GM23338 (cell line): ENCODE measurements around the gene TYW5. TPM values are rescaled to one million over a fixed set of nuclear protein-coding genes. Genes with fewer than 3 reads are reported as not detected.

ENCODE experiments used
- ATAC-seq: fragments of 200-7000 bp; cut with Tn5 transposase; 3 replicates; pipeline ENCODE4 v1.9.1; 2020
- DNase-seq: peaks from one replicate; pipeline ENCODE4 v3.0.0-alpha.2; 2015; ENCODE audit warnings: low spot score
- H2AFZ ChIP-seq: fragments of 200-600 bp; sonication (generic); 2 replicates; pipeline ENCODE4 v1.8.0; 2016; ENCODE audit warnings: antibody characterized with exemption, mild to moderate bottlenecking, moderate library complexity
- H3F3A ChIP-seq: fragments of 200-600 bp; sonication (generic); replicated peaks from 2 replicates; pipeline ENCODE4 v1.8.0; 2017; ENCODE audit warnings: antibody characterized with exemption, mixed run types, low read depth
- H3K27ac ChIP-seq: fragments of 200-600 bp; sonication (generic); 2 replicates; pipeline ENCODE4 v1.6.1; 2016; ENCODE audit warnings: low read depth
- H3K27me3 ChIP-seq: fragments of 200-600 bp; sonication (generic); 2 replicates; pipeline ENCODE4 v1.8.0; 2016; ENCODE audit warnings: mild to moderate bottlenecking, mixed run types, moderate library complexity; ENCODE audit not compliant: insufficient read depth
- H3K36me3 ChIP-seq: fragments of 200-600 bp; sonication (generic); 2 replicates; pipeline ENCODE4 v1.8.0; 2016; ENCODE audit warnings: mild to moderate bottlenecking; ENCODE audit not compliant: insufficient read depth
- H3K4me1 ChIP-seq: fragments of 200-600 bp; sonication (generic); 2 replicates; pipeline ENCODE4 v1.8.0; 2016; ENCODE audit warnings: mild to moderate bottlenecking, moderate library complexity; ENCODE audit not compliant: insufficient read depth
- H3K4me2 ChIP-seq: fragments of 200-600 bp; sonication (generic); 2 replicates; pipeline ENCODE4 v1.7.1; 2017; ENCODE audit warnings: mixed run types
- H3K4me3 ChIP-seq: fragments of 200-600 bp; sonication (generic); 2 replicates; pipeline ENCODE4 v1.6.1; 2016; ENCODE audit warnings: mixed run types
- H3K79me2 ChIP-seq: fragments of 200-600 bp; sonication (generic); replicated peaks from 2 replicates; pipeline ENCODE4 v1.8.0; 2017; ENCODE audit warnings: mild to moderate bottlenecking; ENCODE audit not compliant: insufficient read depth
- H3K9me2 ChIP-seq: fragments of 200-600 bp; sonication (generic); 2 replicates; pipeline ENCODE4 v1.8.0; 2017; ENCODE audit not compliant: insufficient read depth
- H4K20me1 ChIP-seq: fragments of 200-600 bp; sonication (generic); replicated peaks from 2 replicates; pipeline ENCODE4 v1.8.0; 2017; ENCODE audit warnings: mild to moderate bottlenecking; ENCODE audit not compliant: insufficient read depth
- H3K27ac Mint-ChIP-seq: 2 replicates; pipeline ENCODE4 v1.8.0; 2020; ENCODE audit warnings: inconsistent platforms, mild to moderate bottlenecking, moderate library complexity, mixed read lengths
- H3K27me3 Mint-ChIP-seq: 3 replicates; pipeline ENCODE4 v1.8.0; 2022; ENCODE audit warnings: low read depth, mild to moderate bottlenecking, moderate library complexity, mixed read lengths, inconsistent platforms; ENCODE audit not compliant: insufficient read depth, poor library complexity
- H3K36me3 Mint-ChIP-seq: 3 replicates; pipeline ENCODE4 v1.8.0; 2021; ENCODE audit warnings: low read depth, mild to moderate bottlenecking, inconsistent platforms, moderate library complexity, mixed read lengths
- H3K4me1 Mint-ChIP-seq: 3 replicates; pipeline ENCODE4 v1.8.0; 2020; ENCODE audit warnings: mild to moderate bottlenecking, inconsistent platforms, mixed read lengths
- H3K4me3 Mint-ChIP-seq: 3 replicates; pipeline ENCODE4 v1.8.0; 2021; ENCODE audit warnings: moderate library complexity, mild to moderate bottlenecking, inconsistent platforms, mixed read lengths
- H3K9me3 Mint-ChIP-seq: 3 replicates; pipeline ENCODE4 v1.8.0; 2020; ENCODE audit warnings: moderate library complexity, mild to moderate bottlenecking, inconsistent platforms, mixed read lengths
- CREB1 ChIP-seq: fragments of 250-450 bp; sonication (Bioruptor Pico); IDR thresholded peaks from 2 replicates; pipeline ENCODE4 v1.5.0; 2020; ENCODE audit warnings: low read depth, mild to moderate bottlenecking, moderate library complexity
- ETS1 ChIP-seq: IDR thresholded peaks from 2 replicates; pipeline ENCODE4 v1.6.1; 2016; ENCODE audit warnings: antibody characterized with exemption
- POLR2AphosphoS5 ChIP-seq: IDR thresholded peaks from 2 replicates; pipeline ENCODE4 v1.6.1; 2016; ENCODE audit warnings: antibody characterized with exemption, low read depth
- STAT1 ChIP-seq: IDR thresholded peaks from one replicate; pipeline ENCODE4 v1.6.1; 2016; ENCODE audit warnings: antibody characterized with exemption; ENCODE audit not compliant: unreplicated experiment
- ZNF114 ChIP-seq: fragments of 250-450 bp; sonication (Bioruptor Pico); IDR thresholded peaks from 2 replicates; pipeline ENCODE4 v1.5.0; 2020; ENCODE audit warnings: mild to moderate bottlenecking, moderate library complexity
- ZNF331 ChIP-seq: fragments of 250-450 bp; sonication (Bioruptor Pico); IDR thresholded peaks from 2 replicates; pipeline ENCODE4 v1.5.0; 2020; ENCODE audit warnings: low read depth, mild to moderate bottlenecking, moderate library complexity
- polyA plus RNA-seq: library from polyadenylated mRNA; unstranded; fragments of >200 nt; fragmentation: Nextera tagmentation; extraction: Ambion mirVana; gene quantifications from 2 replicates; pipeline ENCODE4 v1.2.1, GENCODE V29; 2016
- total RNA-seq: library from RNA; depleted of rRNA; stranded (reverse); fragments of >200 nt; shearing (Covaris generic); gene quantifications from 2 replicates; pipeline ENCODE4 v1.2.3, GENCODE V29; 2014
- TF ChIP-seq, protein P1 (sequence below): fragments of 250-450 bp; sonication (Bioruptor Pico); IDR thresholded peaks from 2 replicates; pipeline ENCODE4 v1.5.0; 2020; ENCODE audit warnings: mild to moderate bottlenecking, moderate library complexity
- TF ChIP-seq, protein P2 (sequence below): IDR thresholded peaks from one replicate; pipeline ENCODE4 v1.6.1; 2018; ENCODE audit warnings: antibody characterized with exemption; ENCODE audit not compliant: unreplicated experiment
- TF ChIP-seq, protein P3 (sequence below), 2 experiments: fragments of 200-600 bp in 1 of 2; sonication (generic) in 1 of 2; conservative IDR thresholded peaks; 2 replicates each; pipeline versions ENCODE4 v1.5.1 to v1.6.1; 2016 to 2017; ENCODE audit warnings: antibody characterized with exemption in 2 of 2, low read depth in 2 of 2, mild to moderate bottlenecking in 2 of 2, moderate library complexity in 1 of 2

The TYW5 gene
- total and polyA plus RNA-seq, 2 experiments from 2014 or later: 12.4 to 19.6 TPM

DNA sequence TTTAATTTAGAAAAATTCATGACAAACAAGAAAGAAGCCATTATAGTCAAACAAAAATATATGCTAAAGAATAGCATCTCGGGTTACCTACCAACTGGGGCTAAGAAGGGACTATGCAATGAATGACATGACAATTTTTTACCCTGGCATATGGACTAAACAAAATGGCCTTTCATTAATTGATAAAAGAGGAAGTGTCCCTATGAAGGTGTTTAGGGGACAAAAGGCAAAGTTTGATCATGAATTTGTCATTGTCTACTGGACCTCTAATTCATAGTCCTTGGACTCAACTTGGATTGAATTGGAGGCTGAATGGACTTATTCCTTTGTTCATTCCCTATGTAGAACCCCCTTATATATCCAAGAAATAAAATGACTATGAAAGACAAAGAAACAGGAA is 12.8 kb upstream of the TYW5 start:
- H3K4me3 Mint-ChIP-seq: no peak overlapping the region
- no peak overlapping the region for H3K4me3 ChIP-seq
- peaks cover 16% of the 10 kb centered on the region; the same call in 2 of the 3 replicates for H3K36me3 Mint-ChIP-seq
- no peak for ATAC-seq
- no peaks in the 10 kb centered on the region for H3K79me2 ChIP-seq
- no peak overlapping the region for H3K27ac Mint-ChIP-seq
- H3K9me3 Mint-ChIP-seq: no peaks in the 10 kb centered on the region
- H3K4me1 Mint-ChIP-seq: no peaks in the 10 kb centered on the region
- peaks cover 3% of the 10 kb centered on the region for H3K27me3 Mint-ChIP-seq
- H3K9me2 ChIP-seq: no peaks in the 10 kb centered on the region
- H3K27me3 ChIP-seq: no peaks in the 10 kb centered on the region
- DNase-seq: no peak
- TF ChIP-seq CREB1: no peak
- TF ChIP-seq, protein P1, sequence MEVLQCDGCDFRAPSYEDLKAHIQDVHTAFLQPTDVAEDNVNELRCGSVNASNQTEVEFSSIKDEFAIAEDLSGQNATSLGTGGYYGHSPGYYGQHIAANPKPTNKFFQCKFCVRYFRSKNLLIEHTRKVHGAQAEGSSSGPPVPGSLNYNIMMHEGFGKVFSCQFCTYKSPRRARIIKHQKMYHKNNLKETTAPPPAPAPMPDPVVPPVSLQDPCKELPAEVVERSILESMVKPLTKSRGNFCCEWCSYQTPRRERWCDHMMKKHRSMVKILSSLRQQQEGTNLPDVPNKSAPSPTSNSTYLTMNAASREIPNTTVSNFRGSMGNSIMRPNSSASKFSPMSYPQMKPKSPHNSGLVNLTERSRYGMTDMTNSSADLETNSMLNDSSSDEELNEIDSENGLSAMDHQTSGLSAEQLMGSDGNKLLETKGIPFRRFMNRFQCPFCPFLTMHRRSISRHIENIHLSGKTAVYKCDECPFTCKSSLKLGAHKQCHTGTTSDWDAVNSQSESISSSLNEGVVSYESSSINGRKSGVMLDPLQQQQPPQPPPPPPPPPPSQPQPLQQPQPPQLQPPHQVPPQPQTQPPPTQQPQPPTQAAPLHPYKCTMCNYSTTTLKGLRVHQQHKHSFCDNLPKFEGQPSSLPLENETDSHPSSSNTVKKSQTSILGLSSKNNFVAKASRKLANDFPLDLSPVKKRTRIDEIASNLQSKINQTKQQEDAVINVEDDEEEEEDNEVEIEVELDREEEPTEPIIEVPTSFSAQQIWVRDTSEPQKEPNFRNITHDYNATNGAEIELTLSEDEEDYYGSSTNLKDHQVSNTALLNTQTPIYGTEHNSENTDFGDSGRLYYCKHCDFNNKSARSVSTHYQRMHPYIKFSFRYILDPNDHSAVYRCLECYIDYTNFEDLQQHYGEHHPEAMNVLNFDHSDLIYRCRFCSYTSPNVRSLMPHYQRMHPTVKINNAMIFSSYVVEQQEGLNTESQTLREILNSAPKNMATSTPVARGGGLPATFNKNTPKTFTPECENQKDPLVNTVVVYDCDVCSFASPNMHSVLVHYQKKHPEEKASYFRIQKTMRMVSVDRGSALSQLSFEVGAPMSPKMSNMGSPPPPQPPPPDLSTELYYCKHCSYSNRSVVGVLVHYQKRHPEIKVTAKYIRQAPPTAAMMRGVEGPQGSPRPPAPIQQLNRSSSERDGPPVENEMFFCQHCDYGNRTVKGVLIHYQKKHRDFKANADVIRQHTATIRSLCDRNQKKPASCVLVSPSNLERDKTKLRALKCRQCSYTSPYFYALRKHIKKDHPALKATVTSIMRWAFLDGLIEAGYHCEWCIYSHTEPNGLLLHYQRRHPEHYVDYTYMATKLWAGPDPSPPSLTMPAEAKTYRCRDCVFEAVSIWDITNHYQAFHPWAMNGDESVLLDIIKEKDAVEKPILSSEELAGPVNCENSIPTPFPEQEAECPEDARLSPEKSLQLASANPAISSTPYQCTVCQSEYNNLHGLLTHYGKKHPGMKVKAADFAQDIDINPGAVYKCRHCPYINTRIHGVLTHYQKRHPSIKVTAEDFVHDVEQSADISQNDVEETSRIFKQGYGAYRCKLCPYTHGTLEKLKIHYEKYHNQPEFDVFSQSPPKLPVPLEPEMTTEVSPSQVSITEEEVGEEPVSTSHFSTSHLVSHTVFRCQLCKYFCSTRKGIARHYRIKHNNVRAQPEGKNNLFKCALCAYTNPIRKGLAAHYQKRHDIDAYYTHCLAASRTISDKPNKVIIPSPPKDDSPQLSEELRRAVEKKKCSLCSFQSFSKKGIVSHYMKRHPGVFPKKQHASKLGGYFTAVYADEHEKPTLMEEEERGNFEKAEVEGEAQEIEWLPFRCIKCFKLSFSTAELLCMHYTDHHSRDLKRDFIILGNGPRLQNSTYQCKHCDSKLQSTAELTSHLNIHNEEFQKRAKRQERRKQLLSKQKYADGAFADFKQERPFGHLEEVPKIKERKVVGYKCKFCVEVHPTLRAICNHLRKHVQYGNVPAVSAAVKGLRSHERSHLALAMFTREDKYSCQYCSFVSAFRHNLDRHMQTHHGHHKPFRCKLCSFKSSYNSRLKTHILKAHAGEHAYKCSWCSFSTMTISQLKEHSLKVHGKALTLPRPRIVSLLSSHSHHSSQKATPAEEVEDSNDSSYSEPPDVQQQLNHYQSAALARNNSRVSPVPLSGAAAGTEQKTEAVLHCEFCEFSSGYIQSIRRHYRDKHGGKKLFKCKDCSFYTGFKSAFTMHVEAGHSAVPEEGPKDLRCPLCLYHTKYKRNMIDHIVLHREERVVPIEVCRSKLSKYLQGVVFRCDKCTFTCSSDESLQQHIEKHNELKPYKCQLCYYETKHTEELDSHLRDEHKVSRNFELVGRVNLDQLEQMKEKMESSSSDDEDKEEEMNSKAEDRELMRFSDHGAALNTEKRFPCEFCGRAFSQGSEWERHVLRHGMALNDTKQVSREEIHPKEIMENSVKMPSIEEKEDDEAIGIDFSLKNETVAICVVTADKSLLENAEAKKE (CRISPR knock-in tag): no peak
- no peak for TF ChIP-seq ZNF331 (CRISPR knock-in tag)
- H3K36me3 ChIP-seq: peaks cover 21% of the 10 kb centered on the region
- no peak overlapping the region for H3K27ac ChIP-seq
- no peaks in the 10 kb centered on the region for H4K20me1 ChIP-seq
- H3F3A ChIP-seq: no peaks in the 10 kb centered on the region
- H3K4me2 ChIP-seq: no peak overlapping the region
- no peaks in the 10 kb centered on the region for H3K4me1 ChIP-seq
- H2AFZ ChIP-seq: no peak overlapping the region

- ATAC-seq: no peak
- no peak overlapping the region for H3K27ac Mint-ChIP-seq
- no peak for TF ChIP-seq POLR2AphosphoS5
- TF ChIP-seq, protein P2, sequence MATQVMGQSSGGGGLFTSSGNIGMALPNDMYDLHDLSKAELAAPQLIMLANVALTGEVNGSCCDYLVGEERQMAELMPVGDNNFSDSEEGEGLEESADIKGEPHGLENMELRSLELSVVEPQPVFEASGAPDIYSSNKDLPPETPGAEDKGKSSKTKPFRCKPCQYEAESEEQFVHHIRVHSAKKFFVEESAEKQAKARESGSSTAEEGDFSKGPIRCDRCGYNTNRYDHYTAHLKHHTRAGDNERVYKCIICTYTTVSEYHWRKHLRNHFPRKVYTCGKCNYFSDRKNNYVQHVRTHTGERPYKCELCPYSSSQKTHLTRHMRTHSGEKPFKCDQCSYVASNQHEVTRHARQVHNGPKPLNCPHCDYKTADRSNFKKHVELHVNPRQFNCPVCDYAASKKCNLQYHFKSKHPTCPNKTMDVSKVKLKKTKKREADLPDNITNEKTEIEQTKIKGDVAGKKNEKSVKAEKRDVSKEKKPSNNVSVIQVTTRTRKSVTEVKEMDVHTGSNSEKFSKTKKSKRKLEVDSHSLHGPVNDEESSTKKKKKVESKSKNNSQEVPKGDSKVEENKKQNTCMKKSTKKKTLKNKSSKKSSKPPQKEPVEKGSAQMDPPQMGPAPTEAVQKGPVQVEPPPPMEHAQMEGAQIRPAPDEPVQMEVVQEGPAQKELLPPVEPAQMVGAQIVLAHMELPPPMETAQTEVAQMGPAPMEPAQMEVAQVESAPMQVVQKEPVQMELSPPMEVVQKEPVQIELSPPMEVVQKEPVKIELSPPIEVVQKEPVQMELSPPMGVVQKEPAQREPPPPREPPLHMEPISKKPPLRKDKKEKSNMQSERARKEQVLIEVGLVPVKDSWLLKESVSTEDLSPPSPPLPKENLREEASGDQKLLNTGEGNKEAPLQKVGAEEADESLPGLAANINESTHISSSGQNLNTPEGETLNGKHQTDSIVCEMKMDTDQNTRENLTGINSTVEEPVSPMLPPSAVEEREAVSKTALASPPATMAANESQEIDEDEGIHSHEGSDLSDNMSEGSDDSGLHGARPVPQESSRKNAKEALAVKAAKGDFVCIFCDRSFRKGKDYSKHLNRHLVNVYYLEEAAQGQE: no peak
- TF ChIP-seq ZNF114 (CRISPR knock-in tag): no peak
- TF ChIP-seq, protein P3, sequence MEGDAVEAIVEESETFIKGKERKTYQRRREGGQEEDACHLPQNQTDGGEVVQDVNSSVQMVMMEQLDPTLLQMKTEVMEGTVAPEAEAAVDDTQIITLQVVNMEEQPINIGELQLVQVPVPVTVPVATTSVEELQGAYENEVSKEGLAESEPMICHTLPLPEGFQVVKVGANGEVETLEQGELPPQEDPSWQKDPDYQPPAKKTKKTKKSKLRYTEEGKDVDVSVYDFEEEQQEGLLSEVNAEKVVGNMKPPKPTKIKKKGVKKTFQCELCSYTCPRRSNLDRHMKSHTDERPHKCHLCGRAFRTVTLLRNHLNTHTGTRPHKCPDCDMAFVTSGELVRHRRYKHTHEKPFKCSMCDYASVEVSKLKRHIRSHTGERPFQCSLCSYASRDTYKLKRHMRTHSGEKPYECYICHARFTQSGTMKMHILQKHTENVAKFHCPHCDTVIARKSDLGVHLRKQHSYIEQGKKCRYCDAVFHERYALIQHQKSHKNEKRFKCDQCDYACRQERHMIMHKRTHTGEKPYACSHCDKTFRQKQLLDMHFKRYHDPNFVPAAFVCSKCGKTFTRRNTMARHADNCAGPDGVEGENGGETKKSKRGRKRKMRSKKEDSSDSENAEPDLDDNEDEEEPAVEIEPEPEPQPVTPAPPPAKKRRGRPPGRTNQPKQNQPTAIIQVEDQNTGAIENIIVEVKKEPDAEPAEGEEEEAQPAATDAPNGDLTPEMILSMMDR (conservative IDR thresholded peaks at IDR 0.05; ENCODE audit: low read depth in 2 of 2): no peak
- no peak for TF ChIP-seq CREB1
- no peak for TF ChIP-seq ZNF331 (CRISPR knock-in tag)
- no peak for TF ChIP-seq STAT1
- TF ChIP-seq ETS1: no peak
Observed at GRCh38 chr2:199966976-199967375, 11.7 kb upstream of the TYW5 start.

More at GRCh38 chr2:199966976-199967375, 11.7 kb upstream of the TYW5 start:
- Histone ChIP-seq H3K27me3 (no peaks in the 10 kb centered on the region), H3K36me3 (peaks cover 32% of the 10 kb centered on the region), H3F3A (no peaks in the 10 kb centered on the region), H2AFZ (no peak overlapping the region), H3K27ac (no peak overlapping the region), H3K79me2 (no peaks in the 10 kb centered on the region), H3K4me3 (no peak overlapping the region), H3K9me2 (no peaks in the 10 kb centered on the region), H4K20me1 (no peaks in the 10 kb centered on the region), H3K4me2 (no peak overlapping the region), H3K4me1 (no peaks in the 10 kb centered on the region)
- Mint-ChIP-seq H3K4me1 (no peaks in the 10 kb centered on the region), H3K36me3 (peaks cover 23% of the 10 kb centered on the region), H3K4me3 (no peak overlapping the region), H3K27me3 (no peaks in the 10 kb centered on the region), H3K9me3 (no peaks in the 10 kb centered on the region)
- DNase-seq: no peak
